ENCODE data around the gene RSPH1.

Gene RSPH1

DNA sequence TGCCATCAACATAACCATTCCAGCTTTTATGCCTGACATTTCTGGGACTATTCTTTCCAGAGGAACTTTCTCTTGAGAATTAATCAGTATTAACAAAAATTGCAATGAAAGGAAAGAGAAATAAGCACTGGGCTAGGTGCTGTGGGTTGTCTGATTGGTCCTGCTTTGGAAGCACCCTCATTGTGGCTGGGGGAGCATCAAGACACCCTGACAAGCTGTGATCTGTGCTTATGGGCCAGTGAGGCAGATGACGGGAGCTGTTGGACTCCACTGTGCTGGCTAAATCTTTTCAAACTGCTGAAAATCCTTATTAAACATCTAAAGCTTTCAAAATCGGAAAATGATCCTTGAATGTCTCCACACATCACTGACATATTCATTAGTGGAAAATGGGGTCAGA is 72.3 kb downstream of the RSPH1 start:
- no peak for DNase-seq

DNA sequence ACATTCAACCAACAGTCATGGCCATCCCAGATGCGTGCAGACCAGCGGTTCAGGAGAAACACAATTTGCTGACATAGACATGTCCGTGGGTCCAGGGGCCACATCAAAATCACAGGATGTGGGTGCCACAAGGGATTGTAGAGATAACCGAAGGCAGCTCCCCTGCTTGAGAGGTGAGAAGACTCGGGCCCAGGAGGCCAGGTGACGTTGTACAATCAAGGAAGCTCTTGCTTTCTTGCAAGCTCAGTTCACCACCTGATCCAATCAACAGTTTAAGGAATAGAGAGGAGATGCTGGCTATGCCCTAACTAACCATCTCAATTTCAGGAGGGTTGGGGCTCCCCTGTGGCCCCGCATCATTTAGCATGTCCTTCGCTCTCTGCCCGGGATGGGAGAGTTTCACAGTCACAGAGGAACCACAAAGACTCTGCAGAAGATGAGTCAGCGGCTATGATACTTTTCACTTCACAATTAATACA is 72.8 kb downstream of the RSPH1 start:
- no peak for DNase-seq

Measured in NCI-H526 treated with DMSO at 0.1 percent for 48 hours (cell line).